Glomerular visceral epithelial cell (primary cell): ENCODE data around the gene ERBB2.
A peak's percentile ranks its signal among the peaks of the same experiment; 100 is the strongest.
"Not testable (repeated sequence)": the region's sequence is repeated elsewhere in the genome, so short reads cannot be mapped to it uniquely, and the experiment has no call there.

Source experiments
- DNase-seq: peaks from one replicate; pipeline ENCODE4 v3.0.0-alpha.2; 2016; ENCODE audit errors: extremely low spot score

ERBB2 gene

GRCh38 chr17:39725923-39726322, 26.1 kb downstream of the ERBB2 start:
- DNase-seq, result not testable (repeated sequence)

- no peak for DNase-seq
Observed at GRCh38 chr17:39726617-39727016, 26.8 kb downstream of the ERBB2 start.

GRCh38 chr17:39727556-39727955, 27.7 kb downstream of the ERBB2 start:
- DNase-seq, result no peak

- no peak for DNase-seq
Observed at GRCh38 chr17:39729280-39729851, 29.5 kb downstream of the ERBB2 start.

- peak; percentile 90 for DNase-seq
Observed at GRCh38 chr17:39730095-39730921, 30.4 kb downstream of the ERBB2 start, which contains the start of gene MIEN1. MIEN1 (minus strand) TSS chr17:39730532; CDS start chr17:39730495, 37 bp downstream.

GRCh38 chr17:39732586-39732985, 32.7 kb downstream of the ERBB2 start:
- DNase-seq, result no peak

- no peak for DNase-seq
Observed at GRCh38 chr17:39735882-39736281, 36.0 kb downstream of the ERBB2 start.

- no peak for DNase-seq
Observed at GRCh38 chr17:39736319-39737165, 36.7 kb downstream of the ERBB2 start.

GRCh38 chr17:39737206-39737759, 37.4 kb downstream of the ERBB2 start:
- DNase-seq, result no peak

- DNase-seq, result peak; percentile 61
Observed at GRCh38 chr17:39737760-39738567, 38.1 kb downstream of the ERBB2 start, which contains the start of gene GRB7. GRB7 (plus strand) TSS chr17:39737938; CDS start chr17:39742302, 4,364 bp downstream.

- peak; percentile 73 for DNase-seq
Observed at GRCh38 chr17:39738568-39738901, 38.7 kb downstream of the ERBB2 start.

- peak; percentile 90 for DNase-seq
Observed at GRCh38 chr17:39738983-39739884, 39.4 kb downstream of the ERBB2 start.

- peak; percentile 41 for DNase-seq
Observed at GRCh38 chr17:39739885-39740356, 40.1 kb downstream of the ERBB2 start.

GRCh38 chr17:39740357-39741111, 40.7 kb downstream of the ERBB2 start:
- peak; percentile 81 for DNase-seq

- DNase-seq, result no peak
Observed at GRCh38 chr17:39742126-39742855, 42.4 kb downstream of the ERBB2 start.

GRCh38 chr17:39742856-39743436, 43.1 kb downstream of the ERBB2 start:
- DNase-seq, result no peak

GRCh38 chr17:39744075-39744835, 44.4 kb downstream of the ERBB2 start:
- no peak for DNase-seq
